RWPE1 (cell line): ENCODE measurements around the gene CDK15.

ENCODE experiments used
- CTCF ChIA-PET: fragments of 350-600 bp; sonication (Branson Sonifier 250); formaldehyde crosslinking; extraction: SDS; loops from one replicate; lab custom pipeline; 2021; lab: Yijun Ruan, JAX
- POLR2A ChIA-PET: fragments of 400-600 bp; formaldehyde crosslinking; extraction: SDS; loops from one replicate; lab custom pipeline; 2020; ENCODE audit warnings: antibody characterized with exemption; ENCODE audit not compliant: low non-redundant PET; lab: Yijun Ruan, JAX
- DNase-seq: peaks from one replicate; pipeline ENCODE4 v3.0.0; 2012; ENCODE audit warnings: low spot score
- H3K27ac ChIP-seq: fragments of 450-650 bp; 2 replicates; pipeline ENCODE4 v1.5.1; 2017
- CTCF ChIP-seq: fragments of 450-650 bp; conservative IDR thresholded peaks from 2 replicates; pipeline ENCODE4 v1.5.1; 2017; ENCODE audit warnings: low read depth, mild to moderate bottlenecking

The CDK15 gene

GRCh38 chr2:201901786-201902185, 95.4 kb downstream of the CDK15 start:
- no peak overlapping the region for H3K27ac ChIP-seq
- no peak for DNase-seq
- ChIA-PET CTCF (no interaction called here), POLR2A (no interaction called here)
- no peak for TF ChIP-seq CTCF

- no peak overlapping the region for H3K27ac ChIP-seq
- CTCF ChIA-PET = no interaction called here
- TF ChIP-seq CTCF = no peak
- no peak for DNase-seq
- POLR2A ChIA-PET = no interaction called here
Observed at GRCh38 chr2:201904538-201905420, 98.4 kb downstream of the CDK15 start.

GRCh38 chr2:201906777-201907562, 100.6 kb downstream of the CDK15 start:
- TF ChIP-seq CTCF = no peak
- H3K27ac ChIP-seq = no peak overlapping the region
- CTCF ChIA-PET = no interaction called here
- DNase-seq = no peak
- POLR2A ChIA-PET = no interaction called here

- ChIA-PET POLR2A (no interaction called here), CTCF (no interaction called here)
- DNase-seq = no peak
- TF ChIP-seq CTCF = no peak
- H3K27ac ChIP-seq = no peak overlapping the region
Observed at GRCh38 chr2:201907563-201907881, 101.2 kb downstream of the CDK15 start.

DNA sequence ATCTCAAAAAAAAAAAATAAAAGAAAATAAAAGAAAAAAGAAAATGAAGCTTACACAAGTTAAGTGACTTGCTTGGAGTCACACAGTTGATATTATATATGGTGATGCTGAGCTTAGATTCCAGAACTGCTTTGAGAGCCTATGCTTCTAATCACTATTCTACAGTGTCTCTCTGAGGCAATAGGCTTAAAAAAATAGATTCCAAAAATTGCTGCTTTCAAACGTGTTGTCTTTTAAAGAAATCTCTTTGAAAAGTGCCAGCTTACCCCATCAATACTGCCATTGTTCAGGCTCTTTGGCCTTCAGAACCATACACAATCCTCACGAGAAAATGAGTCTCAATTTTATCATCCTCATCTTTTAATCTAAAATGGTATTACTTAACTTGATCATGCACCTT, 102.6 kb downstream of the CDK15 start:
- TF ChIP-seq CTCF = no peak
- ChIA-PET POLR2A (no interaction called here), CTCF (interaction anchor here (0.7 kb wide), 2 partner anchors 11 to 85 kb away, joined by 3 to 6 read pairs; no protein-coding TSS in a partner anchor)
- H3K27ac ChIP-seq = no peak overlapping the region
- DNase-seq = no peak

DNA sequence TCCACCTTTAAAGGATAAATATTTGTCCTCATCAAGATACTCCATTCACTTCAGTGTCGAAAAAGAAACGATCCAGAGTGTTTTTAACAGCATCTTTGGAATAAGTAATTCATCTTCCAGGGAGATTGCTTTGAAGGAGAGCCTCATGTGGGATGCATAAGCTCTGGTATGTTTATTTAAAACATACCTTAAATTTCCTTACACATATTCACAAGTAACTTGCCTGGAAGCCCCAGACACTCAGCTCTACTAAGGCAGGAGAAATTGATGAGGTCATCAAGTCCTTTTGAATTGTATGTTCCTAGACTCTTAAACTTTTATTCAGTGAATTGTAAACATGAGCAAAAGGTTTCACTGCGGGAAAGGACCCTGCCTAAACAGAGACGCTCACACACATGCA, 103.0 kb downstream of the CDK15 start:
- POLR2A ChIA-PET = no interaction called here
- H3K27ac ChIP-seq = no peak overlapping the region

More for the DNA sequence above, 103.0 kb downstream of the CDK15 start:
- no peak for TF ChIP-seq CTCF
- CTCF ChIA-PET = no interaction called here
- DNase-seq = no peak
